Activated CD8-positive, alpha-beta memory T cell treated with anti-CD3 and anti-CD28 coated beads, Interleukin-2, amount 10 ng/mL, durations not matched to agents 7 days and 5 days (primary cell): ENCODE measurements around the gene TPST1. TPM values are rescaled to one million over a fixed set of nuclear protein-coding genes. Genes with fewer than 3 reads are reported as not detected.
"Not testable (repeated sequence)": the region's sequence is repeated elsewhere in the genome, so short reads cannot be mapped to it uniquely, and the experiment has no call there.

Experiments used
- ATAC-seq: fragments of 150-1000 bp; cut with Tn5 transposase; one replicate; pipeline ENCODE4 v1.10.0; 2021; ENCODE audit warnings: moderate library complexity
- CTCF ChIA-PET: fragments of 350-600 bp; sonication (Branson Sonifier 250); formaldehyde crosslinking; loops from one replicate; lab custom pipeline; 2021; ENCODE audit warnings: antibody characterized with exemption; lab: Charles Lee
- DNase-seq: peaks from one replicate; pipeline ENCODE4 v3.0.0-alpha.2; 2020
- H3K27ac Mint-ChIP-seq: one replicate; pipeline ENCODE4 v1.8.0; 2021; ENCODE audit warnings: mild to moderate bottlenecking, mixed read lengths
- H3K27me3 Mint-ChIP-seq: one replicate; pipeline ENCODE4 v1.8.0; 2021; ENCODE audit warnings: mixed read lengths
- H3K36me3 Mint-ChIP-seq: one replicate; pipeline ENCODE4 v1.8.0; 2021; ENCODE audit warnings: mild to moderate bottlenecking, mixed read lengths
- H3K4me1 Mint-ChIP-seq: one replicate; pipeline ENCODE4 v1.8.0; 2021; ENCODE audit warnings: mixed read lengths
- H3K4me3 Mint-ChIP-seq: one replicate; pipeline ENCODE4 v1.8.0; 2021; ENCODE audit warnings: mild to moderate bottlenecking, moderate library complexity, mixed read lengths
- H3K9me3 Mint-ChIP-seq: one replicate; pipeline ENCODE4 v1.8.0; 2022; ENCODE audit warnings: low read depth, mixed read lengths
- total RNA-seq, 2 experiments: library from RNA; stranded (reverse); gene quantifications; one replicate each; pipeline ENCODE4 v1.2.3, GENCODE V29; 2021

Gene TPST1
- total RNA-seq, 2 experiments from 2014 or later, result 0.85 to 1.1 TPM

GRCh38 chr7:66321283-66321682 is 116.1 kb downstream of the TPST1 start:
- peaks cover 14% of the 10 kb centered on the region for H3K27me3 Mint-ChIP-seq
- no peaks in the 10 kb centered on the region for H3K4me1 Mint-ChIP-seq

GRCh38 chr7:66323114-66323796 is 118.1 kb downstream of the TPST1 start:
- H3K4me3 Mint-ChIP-seq, result no peak overlapping the region
- ATAC-seq, result no peak
- peaks cover 2% of the 10 kb centered on the region for H3K9me3 Mint-ChIP-seq
- DNase-seq, result no peak
- H3K27me3 Mint-ChIP-seq, result peaks cover 8% of the 10 kb centered on the region
- no peak overlapping the region for H3K27ac Mint-ChIP-seq
- H3K36me3 Mint-ChIP-seq, result no peaks in the 10 kb centered on the region
- CTCF ChIA-PET, result no interaction called here
- no peaks in the 10 kb centered on the region for H3K4me1 Mint-ChIP-seq

More at GRCh38 chr7:66321283-66321682, 116.1 kb downstream of the TPST1 start:
- ATAC-seq, result no peak
- Mint-ChIP-seq H3K36me3 (no peaks in the 10 kb centered on the region), H3K27ac (no peak overlapping the region), H3K9me3 (peaks cover 2% of the 10 kb centered on the region), H3K4me3 (no peak overlapping the region)
- CTCF ChIA-PET, result no interaction called here
- no peak for DNase-seq

GRCh38 chr7:66324985-66325384 is 119.9 kb downstream of the TPST1 start:
- H3K36me3 Mint-ChIP-seq, ATAC-seq, DNase-seq, H3K27me3 Mint-ChIP-seq, H3K4me1 Mint-ChIP-seq, H3K9me3 Mint-ChIP-seq, H3K27ac Mint-ChIP-seq, H3K4me3 Mint-ChIP-seq, CTCF ChIA-PET: not testable (repeated sequence)

DNA sequence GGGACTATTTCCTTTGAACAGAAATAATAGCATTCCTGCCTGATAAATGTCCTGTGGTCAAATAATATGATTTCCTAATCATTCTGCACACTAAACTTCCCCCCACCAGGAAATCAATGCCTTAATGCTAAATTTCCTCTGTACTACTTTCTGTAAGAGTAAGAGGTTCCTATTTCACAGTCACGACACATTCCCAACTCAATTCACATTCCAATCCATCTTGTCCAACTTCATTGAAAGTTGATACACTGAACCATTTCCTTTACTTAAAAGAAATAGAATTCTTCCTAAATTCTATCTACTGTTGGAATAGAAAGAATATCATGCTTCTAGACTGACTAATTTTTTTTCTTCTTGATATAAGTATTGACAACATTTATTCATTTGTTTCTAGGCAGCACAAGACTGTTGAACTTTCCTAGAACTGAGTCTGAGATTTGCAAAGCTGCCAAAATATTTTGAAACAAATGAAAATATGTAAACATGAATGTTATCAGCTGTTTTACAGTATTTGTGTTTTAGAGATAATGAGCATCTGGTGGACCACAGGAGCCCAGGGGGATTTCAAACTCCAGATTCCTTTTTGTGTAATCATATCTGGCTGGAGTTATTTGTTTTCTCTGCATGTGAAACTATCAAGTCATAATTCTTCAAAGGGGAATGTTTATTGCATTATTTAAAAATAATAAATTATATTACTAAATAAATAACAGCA is 121.5 kb downstream of the TPST1 start:
- peaks cover 11% of the 10 kb centered on the region for H3K27me3 Mint-ChIP-seq
- CTCF ChIA-PET, result no interaction called here
- H3K9me3 Mint-ChIP-seq, result no peaks in the 10 kb centered on the region
- no peaks in the 10 kb centered on the region for H3K4me1 Mint-ChIP-seq
- no peak overlapping the region for H3K4me3 Mint-ChIP-seq
- DNase-seq (no peak), ATAC-seq (no peak)
- H3K36me3 Mint-ChIP-seq, result no peaks in the 10 kb centered on the region
- no peak overlapping the region for H3K27ac Mint-ChIP-seq

- DNase-seq, result no peak
- H3K27me3 Mint-ChIP-seq, result peaks cover 6% of the 10 kb centered on the region
- peaks cover 5% of the 10 kb centered on the region for H3K9me3 Mint-ChIP-seq
- H3K27ac Mint-ChIP-seq, result no peak overlapping the region
- H3K4me1 Mint-ChIP-seq, result no peaks in the 10 kb centered on the region
- no peaks in the 10 kb centered on the region for H3K36me3 Mint-ChIP-seq
- ATAC-seq, result no peak
- CTCF ChIA-PET, result no interaction called here
- no peak overlapping the region for H3K4me3 Mint-ChIP-seq
Measured at GRCh38 chr7:66330961-66331360, 125.8 kb downstream of the TPST1 start.

DNA sequence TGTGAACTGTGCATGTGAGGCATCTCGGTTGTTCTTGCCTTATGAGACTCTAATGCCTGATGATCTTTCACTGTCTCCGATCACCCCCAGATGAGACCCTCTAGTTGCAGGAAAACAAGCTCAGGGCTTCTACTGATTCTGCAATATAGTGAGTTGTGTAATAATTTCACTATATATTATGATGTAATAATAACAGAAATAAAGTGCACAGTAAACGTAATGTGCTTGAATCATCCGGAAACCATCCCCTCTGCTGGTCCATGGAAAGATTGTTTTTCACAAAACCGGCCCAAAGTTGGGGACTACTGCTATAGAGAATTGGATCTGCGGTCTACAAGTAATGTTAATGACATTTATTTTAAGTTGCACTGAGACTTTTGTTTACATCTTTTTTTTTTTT is 126.7 kb downstream of the TPST1 start:
- CTCF ChIA-PET, result no interaction called here
- Mint-ChIP-seq H3K4me1 (no peaks in the 10 kb centered on the region), H3K4me3 (no peak overlapping the region), H3K27me3 (peaks cover 4% of the 10 kb centered on the region), H3K9me3 (peaks cover 12% of the 10 kb centered on the region), H3K27ac (no peak overlapping the region), H3K36me3 (peaks cover 3% of the 10 kb centered on the region)
- DNase-seq, result no peak
- no peak for ATAC-seq

GRCh38 chr7:66333443-66333842 is 128.3 kb downstream of the TPST1 start:
- no peak overlapping the region for H3K27ac Mint-ChIP-seq
- H3K4me3 Mint-ChIP-seq, result no peak overlapping the region
- peaks cover 3% of the 10 kb centered on the region for H3K36me3 Mint-ChIP-seq
- DNase-seq (no peak), ATAC-seq (no peak)
- H3K27me3 Mint-ChIP-seq, result peaks cover 4% of the 10 kb centered on the region
- no peaks in the 10 kb centered on the region for H3K4me1 Mint-ChIP-seq
- peaks cover 14% of the 10 kb centered on the region for H3K9me3 Mint-ChIP-seq
- CTCF ChIA-PET, result no interaction called here

DNA sequence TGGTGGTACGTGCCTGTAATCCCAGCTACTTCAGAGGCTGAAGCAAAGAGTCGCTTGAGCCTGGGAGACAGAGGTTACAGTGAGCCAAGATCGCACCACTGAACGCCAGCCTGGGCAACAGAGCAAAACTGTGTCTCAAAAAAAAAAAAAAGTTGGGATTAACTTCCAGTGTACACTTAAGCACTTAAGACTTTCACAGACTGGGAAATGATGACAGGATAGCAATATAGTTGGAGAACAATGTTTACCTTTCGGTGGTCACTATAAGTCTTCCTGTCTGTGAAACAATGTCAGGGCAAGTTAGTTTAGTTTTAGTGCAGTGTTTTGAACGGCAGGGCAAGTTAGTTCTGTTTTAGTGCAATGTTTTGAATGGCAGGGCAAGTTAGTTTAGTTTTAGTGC is 130.2 kb downstream of the TPST1 start:
- H3K9me3 Mint-ChIP-seq, result peaks cover 20% of the 10 kb centered on the region
- DNase-seq, result no peak
- H3K27me3 Mint-ChIP-seq, result peaks cover 5% of the 10 kb centered on the region
- H3K36me3 Mint-ChIP-seq, result peaks cover 3% of the 10 kb centered on the region
- H3K4me1 Mint-ChIP-seq, result no peaks in the 10 kb centered on the region
- no peak overlapping the region for H3K4me3 Mint-ChIP-seq
- CTCF ChIA-PET, result no interaction called here
- no peak overlapping the region for H3K27ac Mint-ChIP-seq
- ATAC-seq, result no peak

GRCh38 chr7:66336760-66337159 is 131.6 kb downstream of the TPST1 start:
- ATAC-seq (no peak), DNase-seq (no peak)
- Mint-ChIP-seq H3K36me3 (peaks cover 3% of the 10 kb centered on the region), H3K27me3 (peaks cover 4% of the 10 kb centered on the region), H3K27ac (no peak overlapping the region), H3K4me1 (no peaks in the 10 kb centered on the region), H3K4me3 (no peak overlapping the region), H3K9me3 (peaks cover 20% of the 10 kb centered on the region)
- CTCF ChIA-PET, result no interaction called here

DNA sequence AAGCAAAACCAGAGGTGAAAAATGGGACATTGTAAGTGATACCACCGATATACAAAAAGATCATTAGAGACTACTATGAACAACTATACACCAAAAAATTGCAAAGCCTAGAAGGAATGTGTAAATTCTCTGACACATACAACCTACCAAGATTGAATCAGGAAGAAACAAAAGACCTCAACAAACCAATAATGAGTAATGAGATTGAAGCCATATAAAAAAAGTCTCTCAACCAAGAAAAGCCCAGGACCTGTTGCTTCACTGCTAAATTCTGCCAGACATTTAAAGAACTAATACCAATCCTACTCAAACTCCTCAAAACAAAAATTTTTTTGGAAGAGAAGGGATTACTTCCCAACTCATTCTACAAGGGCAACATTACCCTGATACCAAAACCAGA is 134.0 kb downstream of the TPST1 start:
- peaks cover 6% of the 10 kb centered on the region for H3K27me3 Mint-ChIP-seq
- CTCF ChIA-PET, result no interaction called here
- H3K27ac Mint-ChIP-seq, result no peak overlapping the region
- H3K4me3 Mint-ChIP-seq, result no peak overlapping the region
- no peaks in the 10 kb centered on the region for H3K4me1 Mint-ChIP-seq
- ATAC-seq (no peak), DNase-seq (no peak)
- peaks cover 3% of the 10 kb centered on the region for H3K36me3 Mint-ChIP-seq
- peaks cover 20% of the 10 kb centered on the region for H3K9me3 Mint-ChIP-seq

- Mint-ChIP-seq H3K27ac (no peak overlapping the region), H3K9me3 (peaks cover 4% of the 10 kb centered on the region), H3K4me3 (no peak overlapping the region), H3K36me3 (peaks cover 1% of the 10 kb centered on the region), H3K4me1 (no peaks in the 10 kb centered on the region), H3K27me3 (peaks cover 16% of the 10 kb centered on the region)
- no peak for ATAC-seq
- DNase-seq, result no peak
- CTCF ChIA-PET, result no interaction called here
Measured at GRCh38 chr7:66344166-66344565, 139.0 kb downstream of the TPST1 start.

GRCh38 chr7:66348531-66348930 is 143.4 kb downstream of the TPST1 start:
- Mint-ChIP-seq H3K4me3 (no peak overlapping the region), H3K9me3 (no peaks in the 10 kb centered on the region), H3K36me3 (peaks cover 1% of the 10 kb centered on the region), H3K27me3 (peaks cover 23% of the 10 kb centered on the region), H3K4me1 (no peaks in the 10 kb centered on the region), H3K27ac (no peak overlapping the region)
- CTCF ChIA-PET, result no interaction called here
- ATAC-seq (no peak), DNase-seq (no peak)

DNA sequence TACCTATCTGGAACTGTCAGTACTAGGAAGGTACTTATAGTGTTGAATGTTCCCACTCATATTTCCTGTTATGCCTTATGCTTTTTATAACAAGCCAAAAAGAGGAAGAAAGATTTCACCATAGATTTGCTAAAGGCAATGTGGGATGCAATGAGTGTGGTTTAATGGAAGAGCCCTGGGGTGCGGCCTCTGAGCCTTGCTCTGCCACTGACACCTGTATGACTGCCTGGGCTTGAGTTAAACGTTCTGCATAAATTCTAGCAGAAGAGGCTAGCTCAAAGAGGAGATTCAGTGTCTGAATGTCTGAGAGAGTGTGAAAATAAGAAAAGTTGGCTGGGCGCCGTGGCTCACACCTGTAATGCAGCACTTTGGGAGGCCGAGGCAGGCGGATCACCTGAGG is 143.8 kb downstream of the TPST1 start:
- no peaks in the 10 kb centered on the region for H3K4me1 Mint-ChIP-seq
- no peak overlapping the region for H3K4me3 Mint-ChIP-seq
- ATAC-seq (no peak), DNase-seq (no peak)
- no peaks in the 10 kb centered on the region for H3K9me3 Mint-ChIP-seq
- H3K27me3 Mint-ChIP-seq, result peaks cover 23% of the 10 kb centered on the region
- H3K36me3 Mint-ChIP-seq, result peaks cover 1% of the 10 kb centered on the region
- no peak overlapping the region for H3K27ac Mint-ChIP-seq
- CTCF ChIA-PET, result no interaction called here

GRCh38 chr7:66352071-66352470 is 146.9 kb downstream of the TPST1 start:
- Mint-ChIP-seq H3K4me3 (no peak overlapping the region), H3K9me3 (no peaks in the 10 kb centered on the region), H3K4me1 (no peaks in the 10 kb centered on the region), H3K36me3 (peaks cover 1% of the 10 kb centered on the region), H3K27ac (no peak overlapping the region), H3K27me3 (peaks cover 26% of the 10 kb centered on the region)
- CTCF ChIA-PET, result no interaction called here
- no peak for DNase-seq
- no peak for ATAC-seq
